ENCODE results near the gene EID1. TPM values are rescaled to one million over a fixed set of nuclear protein-coding genes. Genes with fewer than 3 reads are reported as not detected.

EID1 gene
- total RNA-seq, 2 experiments from 2014 or later, result 140 to 141 TPM

GRCh38 chr15:48866141-48866563 lies 11.8 kb upstream of the EID1 start:
- POLR2A ChIA-PET, result no interaction called here
- CTCF ChIA-PET, result no interaction called here

GRCh38 chr15:48868023-48868422 lies 9.9 kb upstream of the EID1 start:
- ChIA-PET POLR2A (no interaction called here), CTCF (no interaction called here)

- ChIA-PET CTCF (no interaction called here), POLR2A (no interaction called here)
Measured at GRCh38 chr15:48868536-48868935, 9.4 kb upstream of the EID1 start.

- CTCF ChIA-PET, result interaction anchor here (0.7 kb wide), 1 partner anchor 43 kb away, joined by 3 read pairs; no protein-coding TSS in a partner anchor
- POLR2A ChIA-PET, result no interaction called here
Measured at GRCh38 chr15:48869966-48870365, 8.0 kb upstream of the EID1 start.

- ChIA-PET POLR2A (no interaction called here), CTCF (interaction anchor here (1.1 to 1.4 kb wide), 2 partner anchors 9 to 105 kb away, joined by 3 to 5 read pairs; no protein-coding TSS in a partner anchor)
Measured at GRCh38 chr15:48871542-48871941, 6.4 kb upstream of the EID1 start.

- POLR2A ChIA-PET, result no interaction called here
- CTCF ChIA-PET, result interaction anchor here (1.4 kb wide), 1 partner anchor 10 kb away, joined by 5 read pairs; no protein-coding TSS in a partner anchor
Measured at GRCh38 chr15:48872632-48873031, 5.3 kb upstream of the EID1 start.

GRCh38 chr15:48875241-48875960 lies 2.5 kb upstream of the EID1 start:
- CTCF ChIA-PET, result interaction anchor here (1.1 to 2.5 kb wide), 2 partner anchors 13 to 100 kb away, joined by 4 to 6 read pairs; no protein-coding TSS in a partner anchor
- POLR2A ChIA-PET, result no interaction called here

- POLR2A ChIA-PET, result no interaction called here
- CTCF ChIA-PET, result interaction anchor here (2.5 kb wide), 1 partner anchor 14 kb away, joined by 6 read pairs; no protein-coding TSS in a partner anchor
Measured at GRCh38 chr15:48876057-48876456, 1.9 kb upstream of the EID1 start.

GRCh38 chr15:48880070-48880634 lies 2.2 kb downstream of the EID1 start:
- POLR2A ChIA-PET, result no interaction called here
- CTCF ChIA-PET, result interaction anchor here (1.1 kb wide), 1 partner anchor 18 kb away, joined by 3 read pairs; no protein-coding TSS in a partner anchor

- CTCF ChIA-PET, result no interaction called here
- POLR2A ChIA-PET, result no interaction called here
Measured at GRCh38 chr15:48883699-48884098, 5.8 kb downstream of the EID1 start.

- ChIA-PET CTCF (no interaction called here), POLR2A (no interaction called here)
Measured at GRCh38 chr15:48887144-48887543, 9.2 kb downstream of the EID1 start.

GRCh38 chr15:48888191-48888590 lies 10.3 kb downstream of the EID1 start:
- POLR2A ChIA-PET, result no interaction called here

GRCh38 chr15:48888836-48889235 lies 10.9 kb downstream of the EID1 start:
- ChIA-PET CTCF (no interaction called here), POLR2A (no interaction called here)

More at GRCh38 chr15:48888191-48888590, 10.3 kb downstream of the EID1 start:
- CTCF ChIA-PET, result no interaction called here

GRCh38 chr15:48889925-48890324 lies 12.0 kb downstream of the EID1 start:
- POLR2A ChIA-PET, result no interaction called here
- CTCF ChIA-PET, result no interaction called here

- CTCF ChIA-PET, result no interaction called here
- POLR2A ChIA-PET, result no interaction called here
Measured at GRCh38 chr15:48890375-48890972, 12.5 kb downstream of the EID1 start.

GRCh38 chr15:48891232-48891765 lies 13.4 kb downstream of the EID1 start:
- ChIA-PET POLR2A (no interaction called here), CTCF (no interaction called here)

GRCh38 chr15:48893311-48893710 lies 15.4 kb downstream of the EID1 start:
- ChIA-PET POLR2A (no interaction called here), CTCF (no interaction called here)

GRCh38 chr15:48896869-48897814 lies 19.2 kb downstream of the EID1 start:
- ChIA-PET CTCF (no interaction called here), POLR2A (no interaction called here)

GRCh38 chr15:48898032-48898431 lies 20.1 kb downstream of the EID1 start:
- POLR2A ChIA-PET, result no interaction called here
- CTCF ChIA-PET, result no interaction called here

GRCh38 chr15:48898446-48898845 lies 20.5 kb downstream of the EID1 start:
- ChIA-PET CTCF (no interaction called here), POLR2A (no interaction called here)

All from activated CD8-positive, alpha-beta memory T cell treated with anti-CD3 and anti-CD28 coated beads for 36 hours (primary cell).